ENCODE results near the gene SMTNL2.
A peak's percentile ranks its signal among the peaks of the same experiment; 100 is the strongest.
"Not testable (repeated sequence)": the region's sequence is repeated elsewhere in the genome, so short reads cannot be mapped to it uniquely, and the experiment has no call there.

SMTNL2 gene

GRCh38 chr17:4591529-4591928 lies 7.2 kb downstream of the SMTNL2 start:
- no peak overlapping the region for H3K4me3 Mint-ChIP-seq
- peaks cover 57% of the 10 kb centered on the region for H3K27me3 Mint-ChIP-seq
- peaks cover 4% of the 10 kb centered on the region for H3K4me1 Mint-ChIP-seq
- H3K27ac Mint-ChIP-seq = no peak overlapping the region
- H3K36me3 Mint-ChIP-seq = no peaks in the 10 kb centered on the region
- CTCF ChIA-PET = no interaction called here
- H3K9me3 Mint-ChIP-seq = no peaks in the 10 kb centered on the region
- no peak for DNase-seq

- no peak for DNase-seq
- H3K4me3 Mint-ChIP-seq = no peak overlapping the region
These were observed 8.1 kb downstream of the SMTNL2 start for GRCh38 chr17:4592240-4593005.

GRCh38 chr17:4593021-4593421 lies 8.7 kb downstream of the SMTNL2 start:
- H3K9me3 Mint-ChIP-seq = no peaks in the 10 kb centered on the region
- H3K36me3 Mint-ChIP-seq = no peaks in the 10 kb centered on the region
- peaks cover 4% of the 10 kb centered on the region for H3K4me1 Mint-ChIP-seq
- no peak overlapping the region for H3K4me3 Mint-ChIP-seq
- peaks cover 48% of the 10 kb centered on the region for H3K27me3 Mint-ChIP-seq
- CTCF ChIA-PET = no interaction called here
- no peak for DNase-seq
- no peak overlapping the region for H3K27ac Mint-ChIP-seq

More at GRCh38 chr17:4592240-4593005, 8.1 kb downstream of the SMTNL2 start:
- H3K4me1 Mint-ChIP-seq = peaks cover 4% of the 10 kb centered on the region
- peaks cover 52% of the 10 kb centered on the region for H3K27me3 Mint-ChIP-seq
- no peaks in the 10 kb centered on the region for H3K36me3 Mint-ChIP-seq
- no peaks in the 10 kb centered on the region for H3K9me3 Mint-ChIP-seq
- H3K27ac Mint-ChIP-seq = no peak overlapping the region
- CTCF ChIA-PET = no interaction called here

- CTCF ChIA-PET = interaction anchor here (0.9 to 1.7 kb wide), 3 partner anchors 16 to 28 kb away, joined by 3 to 6 read pairs (median 4); no protein-coding TSS in a partner anchor
- Mint-ChIP-seq H3K9me3 (no peaks in the 10 kb centered on the region), H3K4me3 (no peak overlapping the region), H3K36me3 (no peaks in the 10 kb centered on the region), H3K27me3 (peaks cover 39% of the 10 kb centered on the region), H3K27ac (no peak overlapping the region), H3K4me1 (peaks cover 4% of the 10 kb centered on the region)
- DNase-seq = no peak
These were observed 10.1 kb downstream of the SMTNL2 start for GRCh38 chr17:4594406-4594805.

- no peaks in the 10 kb centered on the region for H3K36me3 Mint-ChIP-seq
- no peaks in the 10 kb centered on the region for H3K9me3 Mint-ChIP-seq
- CTCF ChIA-PET = interaction anchor here (0.6 to 1.7 kb wide), 4 partner anchors 9 to 28 kb away, joined by 3 to 6 read pairs (median 4); no protein-coding TSS in a partner anchor
- peaks cover 43% of the 10 kb centered on the region for H3K27me3 Mint-ChIP-seq
- H3K27ac Mint-ChIP-seq = no peak overlapping the region
- peak; percentile 56 for DNase-seq
- H3K4me1 Mint-ChIP-seq = peaks cover 4% of the 10 kb centered on the region
- H3K4me3 Mint-ChIP-seq = no peak overlapping the region
These were observed 10.8 kb downstream of the SMTNL2 start for GRCh38 chr17:4594931-4595684.

- not testable (repeated sequence) for H3K4me1 Mint-ChIP-seq, H3K36me3 Mint-ChIP-seq, DNase-seq, H3K27ac Mint-ChIP-seq, H3K9me3 Mint-ChIP-seq, H3K4me3 Mint-ChIP-seq
- CTCF ChIA-PET = interaction anchor here (1.7 kb wide), 1 partner anchor 29 kb away, joined by 6 read pairs; no protein-coding TSS in a partner anchor
- peaks cover 40% of the 10 kb centered on the region for H3K27me3 Mint-ChIP-seq
These were observed 11.5 kb downstream of the SMTNL2 start for GRCh38 chr17:4595685-4596342.

- no peaks in the 10 kb centered on the region for H3K36me3 Mint-ChIP-seq
- DNase-seq = no peak
These were observed 12.5 kb downstream of the SMTNL2 start for GRCh38 chr17:4596636-4597380.

GRCh38 chr17:4597975-4598374 lies 13.6 kb downstream of the SMTNL2 start:
- Mint-ChIP-seq H3K9me3 (no peaks in the 10 kb centered on the region), H3K27ac (no peak overlapping the region), H3K27me3 (peaks cover 42% of the 10 kb centered on the region), H3K4me3 (no peak overlapping the region), H3K36me3 (no peaks in the 10 kb centered on the region), H3K4me1 (peaks cover 4% of the 10 kb centered on the region)
- no peak for DNase-seq
- CTCF ChIA-PET = no interaction called here

More at GRCh38 chr17:4596636-4597380, 12.5 kb downstream of the SMTNL2 start:
- peaks cover 34% of the 10 kb centered on the region for H3K27me3 Mint-ChIP-seq
- CTCF ChIA-PET = interaction anchor here (0.9 kb wide), 1 partner anchor 30 kb away, joined by 3 read pairs; no protein-coding TSS in a partner anchor
- H3K9me3 Mint-ChIP-seq = no peaks in the 10 kb centered on the region
- H3K4me3 Mint-ChIP-seq = no peak overlapping the region
- peaks cover 4% of the 10 kb centered on the region for H3K4me1 Mint-ChIP-seq
- no peak overlapping the region for H3K27ac Mint-ChIP-seq

GRCh38 chr17:4598776-4599504 lies 14.6 kb downstream of the SMTNL2 start:
- peaks cover 4% of the 10 kb centered on the region for H3K4me1 Mint-ChIP-seq
- H3K9me3 Mint-ChIP-seq = no peaks in the 10 kb centered on the region
- no peak for DNase-seq
- no peaks in the 10 kb centered on the region for H3K36me3 Mint-ChIP-seq
- no peak overlapping the region for H3K4me3 Mint-ChIP-seq
- CTCF ChIA-PET = interaction anchor here (0.9 kb wide), 1 partner anchor 178 kb away, joined by 3 read pairs; no protein-coding TSS in a partner anchor
- peaks cover 41% of the 10 kb centered on the region for H3K27me3 Mint-ChIP-seq
- H3K27ac Mint-ChIP-seq = no peak overlapping the region

GRCh38 chr17:4599505-4600281 lies 15.4 kb downstream of the SMTNL2 start:
- no peak for DNase-seq
- H3K36me3 Mint-ChIP-seq = no peaks in the 10 kb centered on the region
- H3K4me1 Mint-ChIP-seq = peaks cover 4% of the 10 kb centered on the region
- H3K9me3 Mint-ChIP-seq = no peaks in the 10 kb centered on the region
- peak overlapping the region; percentile 45 for H3K27ac Mint-ChIP-seq
- peaks cover 38% of the 10 kb centered on the region for H3K27me3 Mint-ChIP-seq
- CTCF ChIA-PET = interaction anchor here (0.9 kb wide), 1 partner anchor 179 kb away, joined by 3 read pairs; no protein-coding TSS in a partner anchor
- no peak overlapping the region for H3K4me3 Mint-ChIP-seq

GRCh38 chr17:4600563-4600962 lies 16.2 kb downstream of the SMTNL2 start:
- Mint-ChIP-seq H3K27ac (no peak overlapping the region), H3K9me3 (no peaks in the 10 kb centered on the region), H3K4me1 (no peaks in the 10 kb centered on the region), H3K4me3 (no peak overlapping the region), H3K36me3 (no peaks in the 10 kb centered on the region), H3K27me3 (peaks cover 31% of the 10 kb centered on the region)
- CTCF ChIA-PET = no interaction called here
- DNase-seq = no peak

GRCh38 chr17:4601326-4601725 lies 17.0 kb downstream of the SMTNL2 start:
- CTCF ChIA-PET = no interaction called here
- Mint-ChIP-seq H3K27ac (no peak overlapping the region), H3K4me1 (no peaks in the 10 kb centered on the region)

More at GRCh38 chr17:4601326-4601725, 17.0 kb downstream of the SMTNL2 start:
- Mint-ChIP-seq H3K4me3 (no peak overlapping the region), H3K9me3 (no peaks in the 10 kb centered on the region), H3K27me3 (peaks cover 34% of the 10 kb centered on the region), H3K36me3 (no peaks in the 10 kb centered on the region)
- DNase-seq = no peak
